Measurements from ENCODE around the gene LRRK1.
A peak's percentile ranks its signal among the peaks of the same experiment; 100 is the strongest.

LRRK1 gene

GRCh38 chr15:100926971-100927756 is 8.0 kb downstream of the LRRK1 start:
- H3K36me3 ChIP-seq (ENCODE audit: control insufficient read depth, low read length) = peaks cover 91% of the 10 kb centered on the region
- peaks cover 92% of the 10 kb centered on the region for H3K79me2 ChIP-seq (ENCODE audit: control insufficient read depth, low read length)
- H3K9me3 ChIP-seq (ENCODE audit: control insufficient read depth, insufficient read depth, low read length) = no peaks in the 10 kb centered on the region
- no peaks in the 10 kb centered on the region for H3K9me2 ChIP-seq (replicated peaks; ENCODE audit: control insufficient read depth, low read length)
- TF ChIP-seq, protein P1, sequence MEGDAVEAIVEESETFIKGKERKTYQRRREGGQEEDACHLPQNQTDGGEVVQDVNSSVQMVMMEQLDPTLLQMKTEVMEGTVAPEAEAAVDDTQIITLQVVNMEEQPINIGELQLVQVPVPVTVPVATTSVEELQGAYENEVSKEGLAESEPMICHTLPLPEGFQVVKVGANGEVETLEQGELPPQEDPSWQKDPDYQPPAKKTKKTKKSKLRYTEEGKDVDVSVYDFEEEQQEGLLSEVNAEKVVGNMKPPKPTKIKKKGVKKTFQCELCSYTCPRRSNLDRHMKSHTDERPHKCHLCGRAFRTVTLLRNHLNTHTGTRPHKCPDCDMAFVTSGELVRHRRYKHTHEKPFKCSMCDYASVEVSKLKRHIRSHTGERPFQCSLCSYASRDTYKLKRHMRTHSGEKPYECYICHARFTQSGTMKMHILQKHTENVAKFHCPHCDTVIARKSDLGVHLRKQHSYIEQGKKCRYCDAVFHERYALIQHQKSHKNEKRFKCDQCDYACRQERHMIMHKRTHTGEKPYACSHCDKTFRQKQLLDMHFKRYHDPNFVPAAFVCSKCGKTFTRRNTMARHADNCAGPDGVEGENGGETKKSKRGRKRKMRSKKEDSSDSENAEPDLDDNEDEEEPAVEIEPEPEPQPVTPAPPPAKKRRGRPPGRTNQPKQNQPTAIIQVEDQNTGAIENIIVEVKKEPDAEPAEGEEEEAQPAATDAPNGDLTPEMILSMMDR (IDR thresholded peaks at IDR 0.05; ENCODE audit: low read depth, low read length, poor library complexity, severe bottlenecking) = no peak
- no peak for TF ChIP-seq EZH2phosphoT487 (IDR thresholded peaks at IDR 0.05; ENCODE audit: borderline replicate concordance, low read length)
- no peaks in the 10 kb centered on the region for H3K27me3 ChIP-seq (ENCODE audit: control insufficient read depth, low read length)
- peaks cover 99% of the 10 kb centered on the region for H3K4me1 ChIP-seq (ENCODE audit: control insufficient read depth, low read length)
- H3F3A ChIP-seq (ENCODE audit: control insufficient read depth, insufficient read depth) = peaks cover 77% of the 10 kb centered on the region
- H4K20me1 ChIP-seq (ENCODE audit: control insufficient read depth, insufficient read depth, low read depth, low read length) = no peaks in the 10 kb centered on the region
- peak overlapping the region; percentile 97 for H3K4me2 ChIP-seq (ENCODE audit: low read length)
- peak overlapping the region; percentile 92 for H3K27ac ChIP-seq (ENCODE audit: low read depth, low read length)
- H3K4me3 ChIP-seq (ENCODE audit: low read length) = peak overlapping the region; percentile 64

- peaks cover 73% of the 10 kb centered on the region for H3F3A ChIP-seq (ENCODE audit: control insufficient read depth, insufficient read depth)
- TF ChIP-seq, protein P1 (IDR thresholded peaks at IDR 0.05; ENCODE audit: low read depth, low read length, poor library complexity, severe bottlenecking) = no peak
- no peak for TF ChIP-seq EZH2phosphoT487 (IDR thresholded peaks at IDR 0.05; ENCODE audit: borderline replicate concordance, low read length)
- peaks cover 90% of the 10 kb centered on the region for H3K79me2 ChIP-seq (ENCODE audit: control insufficient read depth, low read length)
- H3K9me3 ChIP-seq (ENCODE audit: control insufficient read depth, insufficient read depth, low read length) = no peaks in the 10 kb centered on the region
- peaks cover 99% of the 10 kb centered on the region for H3K4me1 ChIP-seq (ENCODE audit: control insufficient read depth, low read length)
- H3K4me2 ChIP-seq (ENCODE audit: low read length) = peak overlapping the region; percentile 97
- H3K27me3 ChIP-seq (ENCODE audit: control insufficient read depth, low read length) = no peaks in the 10 kb centered on the region
- peak overlapping the region; percentile 92 for H3K27ac ChIP-seq (ENCODE audit: low read depth, low read length)
- H3K9me2 ChIP-seq (replicated peaks; ENCODE audit: control insufficient read depth, low read length) = no peaks in the 10 kb centered on the region
- H3K4me3 ChIP-seq (ENCODE audit: low read length) = peak overlapping the region; percentile 64
- H3K36me3 ChIP-seq (ENCODE audit: control insufficient read depth, low read length) = peaks cover 87% of the 10 kb centered on the region
- no peaks in the 10 kb centered on the region for H4K20me1 ChIP-seq (ENCODE audit: control insufficient read depth, insufficient read depth, low read depth, low read length)
Measured at GRCh38 chr15:100928632-100929280, 9.6 kb downstream of the LRRK1 start.

DNA sequence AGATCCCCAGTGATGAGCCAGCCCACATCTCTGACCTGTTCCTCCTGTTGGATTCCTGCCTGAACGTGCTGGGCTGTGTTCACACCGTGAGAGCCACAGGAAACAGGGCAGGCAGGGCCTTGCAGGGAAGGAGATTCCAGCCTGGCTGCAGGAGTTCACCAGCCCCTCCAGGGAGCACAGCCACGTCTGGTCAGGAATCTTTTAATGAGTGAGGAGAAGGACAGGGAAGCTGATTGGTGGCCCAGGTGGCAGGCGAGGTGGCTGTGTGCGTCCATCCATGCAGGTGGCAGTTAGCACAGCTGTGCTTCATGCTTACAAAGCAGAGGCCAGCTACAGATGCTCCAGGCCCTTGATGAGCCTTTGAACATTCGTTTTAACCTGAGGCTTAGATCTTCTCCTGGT is 10.5 kb downstream of the LRRK1 start:
- H3K27ac ChIP-seq (ENCODE audit: low read depth, low read length) = peak overlapping the region; percentile 92
- peaks cover 84% of the 10 kb centered on the region for H3K36me3 ChIP-seq (ENCODE audit: control insufficient read depth, low read length)
- TF ChIP-seq EZH2phosphoT487 (IDR thresholded peaks at IDR 0.05; ENCODE audit: borderline replicate concordance, low read length) = no peak
- TF ChIP-seq, protein P1 (IDR thresholded peaks at IDR 0.05; ENCODE audit: low read depth, low read length, poor library complexity, severe bottlenecking) = no peak
- H3F3A ChIP-seq (ENCODE audit: control insufficient read depth, insufficient read depth) = peaks cover 71% of the 10 kb centered on the region
- H3K4me3 ChIP-seq (ENCODE audit: low read length) = peak overlapping the region; percentile 64
- H3K9me2 ChIP-seq (replicated peaks; ENCODE audit: control insufficient read depth, low read length) = no peaks in the 10 kb centered on the region
- H3K27me3 ChIP-seq (ENCODE audit: control insufficient read depth, low read length) = no peaks in the 10 kb centered on the region
- no peaks in the 10 kb centered on the region for H4K20me1 ChIP-seq (ENCODE audit: control insufficient read depth, insufficient read depth, low read depth, low read length)
- no peaks in the 10 kb centered on the region for H3K9me3 ChIP-seq (ENCODE audit: control insufficient read depth, insufficient read depth, low read length)
- peaks cover 88% of the 10 kb centered on the region for H3K79me2 ChIP-seq (ENCODE audit: control insufficient read depth, low read length)
- peak overlapping the region; percentile 97 for H3K4me2 ChIP-seq (ENCODE audit: low read length)
- peaks cover 99% of the 10 kb centered on the region for H3K4me1 ChIP-seq (ENCODE audit: control insufficient read depth, low read length)

Measured in DOHH2 (cell line).